ENCODE measurements around the gene KIF1B.
"Not testable (repeated sequence)": the region's sequence is repeated elsewhere in the genome, so short reads cannot be mapped to it uniquely, and the experiment has no call there.

Gene KIF1B

GRCh38 chr1:10212476-10212875 is 2.1 kb downstream of the KIF1B start:
- Histone ChIP-seq H3K4me1 (ENCODE audit: control insufficient read depth, insufficient read depth, low read length, poor library complexity, severe bottlenecking) (peaks cover 9% of the 10 kb centered on the region), H3K36me3 (ENCODE audit: control insufficient read depth, insufficient read depth, low read length) (no peaks in the 10 kb centered on the region), H3K4me3 (ENCODE audit: extremely low read depth, insufficient read depth, low read length, poor library complexity, severe bottlenecking) (peak overlapping the region; percentile 98), H3K9me3 (ENCODE audit: control insufficient read depth, low read length) (no peaks in the 10 kb centered on the region), H3K27ac (ENCODE audit: low read depth, low read length, severe bottlenecking) (peak overlapping the region; percentile 96)
- WGBS, 2 experiments (ENCODE audit: insufficient coverage in 2 of 2): no CpG with 5 or more reads among the region's 1 CpG

- peak overlapping the region; percentile 74 for H3K27ac ChIP-seq (ENCODE audit: low read depth, low read length, severe bottlenecking)
- peaks cover 9% of the 10 kb centered on the region for H3K4me1 ChIP-seq (ENCODE audit: control insufficient read depth, insufficient read depth, low read length, poor library complexity, severe bottlenecking)
- no peaks in the 10 kb centered on the region for H3K9me3 ChIP-seq (ENCODE audit: control insufficient read depth, low read length)
- peak overlapping the region; percentile 16 for H3K4me3 ChIP-seq (ENCODE audit: extremely low read depth, insufficient read depth, low read length, poor library complexity, severe bottlenecking)
- 48 to 56% methylated on average over 3 of the region's 3 CpGs for WGBS, 2 experiments (ENCODE audit: insufficient coverage in 2 of 2)
- H3K36me3 ChIP-seq (ENCODE audit: control insufficient read depth, insufficient read depth, low read length): no peaks in the 10 kb centered on the region
These were observed 2.9 kb downstream of the KIF1B start for GRCh38 chr1:10213186-10213705.

GRCh38 chr1:10216090-10216749 is 5.8 kb downstream of the KIF1B start:
- 98% methylated on average over 5 to 6 of the region's 7 CpGs for WGBS, 2 experiments (ENCODE audit: insufficient coverage in 2 of 2)
- Histone ChIP-seq H3K36me3 (ENCODE audit: control insufficient read depth, insufficient read depth, low read length) (no peaks in the 10 kb centered on the region), H3K27ac (ENCODE audit: low read depth, low read length, severe bottlenecking) (no peak overlapping the region), H3K4me1 (ENCODE audit: control insufficient read depth, insufficient read depth, low read length, poor library complexity, severe bottlenecking) (peaks cover 9% of the 10 kb centered on the region), H3K4me3 (ENCODE audit: extremely low read depth, insufficient read depth, low read length, poor library complexity, severe bottlenecking) (no peak overlapping the region), H3K9me3 (ENCODE audit: control insufficient read depth, low read length) (no peaks in the 10 kb centered on the region)

GRCh38 chr1:10217748-10218441 is 7.5 kb downstream of the KIF1B start:
- Histone ChIP-seq H3K4me3 (ENCODE audit: extremely low read depth, insufficient read depth, low read length, poor library complexity, severe bottlenecking) (no peak overlapping the region), H3K36me3 (ENCODE audit: control insufficient read depth, insufficient read depth, low read length) (no peaks in the 10 kb centered on the region), H3K9me3 (ENCODE audit: control insufficient read depth, low read length) (peaks cover 5% of the 10 kb centered on the region), H3K4me1 (ENCODE audit: control insufficient read depth, insufficient read depth, low read length, poor library complexity, severe bottlenecking) (peaks cover 9% of the 10 kb centered on the region), H3K27ac (ENCODE audit: low read depth, low read length, severe bottlenecking) (no peak overlapping the region)
- WGBS, 2 experiments (ENCODE audit: insufficient coverage in 2 of 2): 100% methylated on average over 2 to 3 of the region's 5 CpGs

- no peaks in the 10 kb centered on the region for H3K4me1 ChIP-seq (ENCODE audit: control insufficient read depth, insufficient read depth, low read length, poor library complexity, severe bottlenecking)
- H3K4me3 ChIP-seq (ENCODE audit: extremely low read depth, insufficient read depth, low read length, poor library complexity, severe bottlenecking): no peak overlapping the region
- H3K36me3 ChIP-seq (ENCODE audit: control insufficient read depth, insufficient read depth, low read length): peaks cover 10% of the 10 kb centered on the region
- H3K27ac ChIP-seq (ENCODE audit: low read depth, low read length, severe bottlenecking): no peak overlapping the region
- peaks cover 15% of the 10 kb centered on the region for H3K9me3 ChIP-seq (ENCODE audit: control insufficient read depth, low read length)
These were observed 9.8 kb downstream of the KIF1B start for GRCh38 chr1:10220200-10220599.

- H3K4me1 ChIP-seq (ENCODE audit: control insufficient read depth, insufficient read depth, low read length, poor library complexity, severe bottlenecking); H3K27ac ChIP-seq (ENCODE audit: low read depth, low read length, severe bottlenecking); H3K36me3 ChIP-seq (ENCODE audit: control insufficient read depth, insufficient read depth, low read length); H3K4me3 ChIP-seq (ENCODE audit: extremely low read depth, insufficient read depth, low read length, poor library complexity, severe bottlenecking): not testable (repeated sequence)
- 93 to 98% methylated on average over 5 of the region's 6 CpGs for WGBS, 2 experiments (ENCODE audit: insufficient coverage in 2 of 2)
- H3K9me3 ChIP-seq (ENCODE audit: control insufficient read depth, low read length): peaks cover 15% of the 10 kb centered on the region
These were observed 10.3 kb downstream of the KIF1B start for GRCh38 chr1:10220657-10221056.

- 93 to 100% methylated on average over 1 of the region's 1 CpG for WGBS, 2 experiments (ENCODE audit: insufficient coverage in 2 of 2)
- Histone ChIP-seq H3K4me3 (ENCODE audit: extremely low read depth, insufficient read depth, low read length, poor library complexity, severe bottlenecking) (no peak overlapping the region), H3K27ac (ENCODE audit: low read depth, low read length, severe bottlenecking) (no peak overlapping the region), H3K36me3 (ENCODE audit: control insufficient read depth, insufficient read depth, low read length) (peaks cover 10% of the 10 kb centered on the region), H3K9me3 (ENCODE audit: control insufficient read depth, low read length) (peaks cover 15% of the 10 kb centered on the region), H3K4me1 (ENCODE audit: control insufficient read depth, insufficient read depth, low read length, poor library complexity, severe bottlenecking) (no peaks in the 10 kb centered on the region)
These were observed 15.2 kb downstream of the KIF1B start for GRCh38 chr1:10225573-10225972.

GRCh38 chr1:10228528-10228927 is 18.2 kb downstream of the KIF1B start:
- Histone ChIP-seq H3K27ac (ENCODE audit: low read depth, low read length, severe bottlenecking) (no peak overlapping the region), H3K4me3 (ENCODE audit: extremely low read depth, insufficient read depth, low read length, poor library complexity, severe bottlenecking) (no peak overlapping the region), H3K4me1 (ENCODE audit: control insufficient read depth, insufficient read depth, low read length, poor library complexity, severe bottlenecking) (no peaks in the 10 kb centered on the region), H3K9me3 (ENCODE audit: control insufficient read depth, low read length) (peaks cover 8% of the 10 kb centered on the region), H3K36me3 (ENCODE audit: control insufficient read depth, insufficient read depth, low read length) (peaks cover 14% of the 10 kb centered on the region)
- WGBS, 2 experiments (ENCODE audit: insufficient coverage in 2 of 2): 90 to 100% methylated on average over 1 to 2 of the region's 2 CpGs

- Histone ChIP-seq H3K9me3 (ENCODE audit: control insufficient read depth, low read length) (no peaks in the 10 kb centered on the region), H3K36me3 (ENCODE audit: control insufficient read depth, insufficient read depth, low read length) (peaks cover 17% of the 10 kb centered on the region), H3K4me3 (ENCODE audit: extremely low read depth, insufficient read depth, low read length, poor library complexity, severe bottlenecking) (no peak overlapping the region), H3K4me1 (ENCODE audit: control insufficient read depth, insufficient read depth, low read length, poor library complexity, severe bottlenecking) (no peaks in the 10 kb centered on the region), H3K27ac (ENCODE audit: low read depth, low read length, severe bottlenecking) (no peak overlapping the region)
- 90 to 91% methylated on average over 3 to 4 of the region's 5 CpGs for WGBS, 2 experiments (ENCODE audit: insufficient coverage in 2 of 2)
These were observed 19.5 kb downstream of the KIF1B start for GRCh38 chr1:10229903-10230302.

GRCh38 chr1:10232163-10232562 is 21.8 kb downstream of the KIF1B start:
- Histone ChIP-seq H3K36me3 (ENCODE audit: control insufficient read depth, insufficient read depth, low read length) (peaks cover 39% of the 10 kb centered on the region), H3K27ac (ENCODE audit: low read depth, low read length, severe bottlenecking) (no peak overlapping the region), H3K4me3 (ENCODE audit: extremely low read depth, insufficient read depth, low read length, poor library complexity, severe bottlenecking) (no peak overlapping the region), H3K4me1 (ENCODE audit: control insufficient read depth, insufficient read depth, low read length, poor library complexity, severe bottlenecking) (no peaks in the 10 kb centered on the region), H3K9me3 (ENCODE audit: control insufficient read depth, low read length) (no peaks in the 10 kb centered on the region)
- WGBS, 2 experiments (ENCODE audit: insufficient coverage in 2 of 2): 86 to 89% methylated on average over 3 to 4 of the region's 5 CpGs
